ENCODE measurements around the gene KPNA1.
"Not testable (repeated sequence)": the region's sequence is repeated elsewhere in the genome, so short reads cannot be mapped to it uniquely, and the experiment has no call there.

Gene KPNA1

DNA sequence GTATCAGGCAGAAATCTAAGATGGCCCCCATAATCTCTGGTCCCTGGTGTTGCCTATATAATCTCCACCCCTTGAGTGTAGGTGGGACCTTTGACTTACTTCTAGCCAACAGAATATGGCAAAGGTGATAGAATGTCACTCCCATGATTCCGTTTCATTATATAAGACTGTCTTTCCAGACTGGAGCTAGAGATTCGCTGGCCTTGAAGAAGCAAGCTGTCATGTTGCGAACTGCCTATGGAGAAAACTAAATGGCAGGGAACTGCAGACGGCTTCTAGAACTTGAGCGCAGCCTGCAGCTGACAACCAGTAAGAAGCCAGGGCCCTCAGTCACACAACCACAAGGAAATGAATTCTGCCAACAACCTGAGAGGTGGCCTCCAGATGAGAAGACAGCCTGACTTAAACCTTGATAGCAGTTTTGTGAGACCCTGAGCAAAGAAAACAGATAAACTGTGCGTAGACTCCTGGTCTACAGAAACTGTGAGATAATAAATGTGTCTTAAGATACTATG, 2.2 kb upstream of the KPNA1 start:
- DNase-seq, result no peak

DNA sequence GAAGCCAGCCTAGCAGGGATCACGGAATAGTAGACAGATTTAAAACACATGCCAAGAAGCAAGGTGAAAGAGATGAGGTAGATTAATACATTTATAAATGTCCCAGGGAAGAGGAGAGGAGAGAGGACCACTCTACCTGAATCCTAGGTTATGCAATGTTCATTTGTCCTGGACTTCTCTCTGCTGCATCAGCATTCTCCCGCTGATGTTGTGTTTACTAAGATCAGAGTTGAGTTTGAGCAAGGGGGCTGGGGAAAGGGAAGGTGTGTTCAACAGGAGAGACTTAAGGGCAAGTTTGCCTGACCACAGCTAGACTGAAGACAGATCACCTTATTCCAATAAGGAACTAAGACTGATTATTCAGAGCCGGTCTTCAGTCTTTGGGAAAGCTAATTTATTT, 1.1 kb upstream of the KPNA1 start:
- no peak for DNase-seq

DNA sequence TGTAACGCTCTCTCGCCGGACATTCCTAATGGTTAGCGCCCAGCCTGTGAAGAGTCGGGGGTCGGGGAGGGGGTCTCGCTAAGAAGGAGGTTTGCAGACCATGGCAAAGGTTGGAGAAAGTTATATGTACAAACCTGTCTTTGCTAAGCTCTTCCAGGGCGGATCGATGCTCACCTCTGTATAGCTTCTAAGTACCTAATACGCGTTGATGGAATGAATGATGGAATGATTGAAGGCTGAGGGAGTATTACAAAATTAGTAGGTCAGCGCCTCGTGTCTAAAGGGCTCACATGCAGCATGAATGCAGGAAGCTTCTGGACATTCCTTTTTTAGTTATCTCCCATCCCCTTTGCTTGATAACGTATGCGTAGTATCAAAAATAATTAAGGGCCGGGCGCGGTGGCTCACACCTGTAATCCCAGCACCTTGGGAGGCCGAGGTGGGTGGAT, 305 bp upstream of the KPNA1 start:
- DNase-seq, result no peak

DNA sequence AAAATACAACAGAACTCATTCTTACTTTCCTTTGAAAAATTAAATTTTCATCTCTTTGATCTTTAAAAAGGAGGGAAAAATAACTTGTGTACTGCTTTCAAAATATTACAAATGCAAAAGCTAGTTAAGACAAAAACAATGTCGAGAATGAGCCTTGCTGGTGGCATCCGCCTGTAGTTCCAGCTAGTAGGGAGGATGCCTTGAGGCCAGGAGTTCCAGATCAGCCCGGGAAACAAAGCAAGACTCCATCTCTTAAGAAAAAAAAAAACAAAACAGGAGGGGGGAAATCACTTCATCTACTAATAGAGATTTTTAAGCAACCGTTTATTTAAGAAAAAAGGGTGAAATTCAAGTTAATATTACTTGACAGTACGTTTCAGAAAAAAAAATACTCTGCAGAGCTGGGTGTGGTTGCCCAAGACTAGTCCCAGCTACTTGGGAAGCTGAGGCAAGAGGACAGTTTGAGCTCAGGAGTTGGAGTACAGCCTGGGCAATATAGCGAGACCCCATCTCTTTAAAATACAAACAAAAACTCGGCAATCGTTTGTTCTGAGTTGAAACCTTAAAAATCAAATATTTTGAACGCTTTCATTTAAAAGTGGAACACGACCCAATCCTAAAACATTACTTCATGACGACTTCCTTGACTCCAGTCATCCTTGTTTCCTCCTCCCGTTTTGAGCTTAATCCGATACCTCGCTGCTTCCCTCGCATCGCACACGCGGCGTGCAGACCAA, 1.2 kb downstream of the KPNA1 start:
- no peak for DNase-seq

DNA sequence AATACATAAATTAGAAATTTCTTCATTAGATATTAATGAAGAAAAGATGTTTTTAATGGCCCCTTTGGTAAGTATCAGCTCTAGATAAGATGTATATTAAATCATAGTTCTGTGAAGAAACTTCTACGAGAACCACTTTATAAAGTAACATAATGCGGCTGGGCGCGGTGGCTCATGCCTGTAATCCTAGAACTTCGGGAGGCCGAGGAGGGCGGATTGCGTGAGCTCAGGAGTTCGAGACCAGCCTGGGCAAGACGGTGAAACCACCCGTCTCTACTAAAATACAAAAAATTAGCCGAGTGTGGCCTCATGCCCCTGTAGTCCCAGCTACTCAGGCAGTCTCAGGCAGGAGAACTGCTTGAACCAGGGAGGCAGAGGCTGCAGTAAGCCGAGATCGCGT, 2.5 kb downstream of the KPNA1 start:
- no peak for DNase-seq

DNA sequence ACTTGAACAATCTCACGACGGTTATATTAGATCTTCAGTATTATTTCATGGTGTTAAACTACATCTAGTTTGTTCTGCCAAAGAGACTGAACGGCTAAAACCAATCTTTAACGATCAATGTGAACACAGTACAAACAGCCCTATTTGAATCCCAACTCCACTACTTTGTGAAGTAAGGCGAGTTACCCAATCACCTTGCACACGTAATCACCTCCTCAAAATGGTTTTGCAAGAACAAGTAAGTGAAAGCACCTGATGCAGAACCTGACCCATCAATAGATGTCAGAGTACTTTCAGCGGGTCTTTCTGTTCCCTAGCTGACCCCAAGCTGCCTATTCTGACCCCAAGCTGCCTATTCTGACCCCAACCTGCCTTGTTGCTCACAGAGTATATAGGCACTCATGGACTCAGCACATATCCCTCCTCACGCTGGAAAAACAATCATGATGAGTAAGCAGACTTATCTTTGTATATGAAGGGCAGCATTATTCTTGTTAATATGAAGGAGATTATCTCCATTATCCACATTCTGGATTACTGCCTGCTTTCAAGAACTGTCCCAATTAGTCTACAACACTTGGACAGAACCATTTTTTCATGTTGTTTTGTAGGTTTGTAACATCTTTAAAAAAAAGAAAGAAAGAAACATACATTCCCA, 3.7 kb downstream of the KPNA1 start:
- no peak for DNase-seq

DNA sequence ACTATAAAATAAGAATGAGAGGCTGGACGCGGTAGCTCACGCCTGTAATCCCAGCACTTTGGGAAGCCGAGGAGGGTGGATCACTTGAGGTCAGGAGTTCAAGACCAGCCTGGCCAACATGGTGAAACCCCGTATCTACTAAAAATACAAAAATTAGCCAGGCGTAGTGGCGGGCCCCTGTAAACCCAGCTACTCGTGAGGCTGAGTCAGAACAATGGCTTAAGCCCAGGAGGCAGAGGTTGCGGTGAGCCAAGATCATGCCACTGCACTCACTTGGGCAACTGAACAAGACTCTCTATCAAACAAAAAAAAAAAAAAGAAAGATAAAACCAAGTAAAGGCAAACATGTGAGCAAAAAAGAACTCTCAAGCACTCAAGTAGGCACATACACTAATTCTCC, 5.8 kb downstream of the KPNA1 start:
- not testable (repeated sequence) for DNase-seq

DNA sequence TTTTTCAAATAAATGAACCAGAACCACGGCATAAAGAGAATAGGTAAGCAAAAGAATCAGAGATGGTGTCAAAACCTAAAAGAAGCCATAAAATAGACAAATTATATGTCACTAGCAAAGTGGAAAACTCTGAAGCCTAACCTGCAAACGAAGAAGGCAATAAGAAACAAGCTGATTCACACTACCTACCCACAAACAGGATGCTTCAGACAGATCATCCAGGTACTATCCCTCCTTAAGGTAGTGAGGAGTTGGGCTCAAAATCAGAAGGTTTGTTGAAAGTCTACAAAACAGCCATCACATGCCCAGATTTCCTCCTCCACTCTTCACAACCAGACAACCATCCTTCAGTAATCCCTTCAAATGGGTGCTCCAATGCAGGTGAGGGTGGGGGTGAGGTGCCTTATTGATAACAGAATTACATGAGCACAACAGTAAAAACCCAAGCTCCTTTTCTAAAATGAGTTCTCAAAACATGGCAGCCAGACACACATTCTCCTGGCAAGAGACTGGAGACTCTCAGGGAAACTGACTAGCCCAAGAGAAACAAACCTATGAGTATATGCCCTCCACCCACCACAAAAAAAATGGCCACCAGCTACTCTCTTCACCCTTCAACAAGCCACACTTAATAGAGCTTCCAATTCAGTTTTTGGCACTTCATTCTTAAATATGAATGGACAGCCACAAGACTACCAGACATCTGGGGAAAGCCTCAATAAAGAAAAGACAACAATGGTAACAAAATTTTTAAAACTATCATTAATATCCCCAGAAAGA, 6.4 kb downstream of the KPNA1 start:
- no peak for DNase-seq

DNA sequence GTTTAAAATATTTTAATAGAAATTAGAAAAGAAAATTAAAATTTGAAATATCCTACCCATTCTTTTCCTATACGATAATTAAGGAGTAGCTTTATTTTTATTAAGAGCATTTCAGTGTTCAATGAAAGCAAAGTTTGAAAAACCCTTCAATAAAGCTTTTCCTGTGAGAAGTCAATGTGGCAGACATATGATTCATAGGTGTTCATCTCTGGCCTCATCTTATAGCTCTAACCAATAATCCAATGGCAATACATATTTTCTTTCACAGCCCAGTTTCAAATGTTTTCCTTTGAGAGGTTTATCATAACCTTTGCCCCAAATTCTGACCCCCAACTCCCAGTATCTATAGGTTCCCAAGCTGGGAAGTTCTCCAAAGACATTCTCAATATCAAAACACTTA, 8.3 kb downstream of the KPNA1 start:
- no peak for DNase-seq

DNA sequence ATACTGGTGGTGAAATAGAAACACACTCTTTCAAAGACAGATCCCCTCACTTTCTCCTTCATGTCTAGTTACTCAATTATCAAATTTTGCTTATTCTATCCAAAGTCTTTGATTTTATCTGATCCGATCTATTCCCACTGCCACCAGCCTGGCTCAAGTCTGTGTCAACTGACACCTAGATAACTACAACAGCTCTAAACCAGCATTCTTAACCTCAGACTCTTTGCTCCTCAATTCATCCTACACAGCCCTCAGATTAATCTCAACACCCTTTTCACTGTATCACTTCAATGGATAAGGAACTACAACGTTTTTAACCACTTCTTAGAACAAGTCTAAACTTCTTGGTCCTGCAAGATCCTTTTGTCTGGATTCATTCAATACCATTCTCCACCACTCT, 9.1 kb downstream of the KPNA1 start:
- no peak for DNase-seq

DNA sequence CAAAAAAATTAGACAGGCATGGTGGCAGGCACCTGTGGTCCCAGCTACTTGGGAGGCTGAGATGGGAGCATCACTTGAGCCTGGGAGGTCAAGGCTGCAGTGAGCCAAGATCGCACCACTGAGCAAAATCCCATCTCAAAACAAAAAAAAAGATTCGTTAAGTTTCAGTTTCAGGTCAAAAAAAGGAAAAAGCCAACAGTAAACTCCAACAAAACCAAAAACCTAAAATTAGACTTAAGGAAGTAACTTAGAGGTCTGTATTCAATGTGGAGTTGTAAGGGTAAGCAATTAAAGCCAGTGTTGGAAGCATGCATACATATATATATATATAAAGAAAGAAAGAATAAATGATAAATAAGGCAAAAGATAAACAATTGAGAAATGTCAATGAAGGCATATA, 11.8 kb downstream of the KPNA1 start:
- no peak for DNase-seq

DNA sequence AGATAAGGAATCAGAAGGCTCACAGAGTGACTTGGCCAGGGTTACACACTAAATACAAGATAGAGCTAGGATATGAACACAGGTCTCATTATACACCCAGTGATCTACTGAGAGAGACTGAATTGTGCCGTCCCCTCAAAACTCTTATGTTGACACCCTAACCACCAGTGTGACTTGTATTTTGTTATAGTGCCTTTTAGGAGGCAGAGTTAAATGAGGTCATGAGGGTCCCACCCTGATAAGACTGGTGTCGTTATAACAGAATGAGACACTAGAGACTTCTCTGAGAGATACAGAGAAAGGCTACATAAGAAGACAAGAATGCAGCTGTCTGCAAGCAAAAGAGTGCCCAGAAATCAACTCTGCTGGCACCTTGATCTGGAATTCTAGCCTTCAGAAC, 12.6 kb downstream of the KPNA1 start:
- no peak for DNase-seq

DNA sequence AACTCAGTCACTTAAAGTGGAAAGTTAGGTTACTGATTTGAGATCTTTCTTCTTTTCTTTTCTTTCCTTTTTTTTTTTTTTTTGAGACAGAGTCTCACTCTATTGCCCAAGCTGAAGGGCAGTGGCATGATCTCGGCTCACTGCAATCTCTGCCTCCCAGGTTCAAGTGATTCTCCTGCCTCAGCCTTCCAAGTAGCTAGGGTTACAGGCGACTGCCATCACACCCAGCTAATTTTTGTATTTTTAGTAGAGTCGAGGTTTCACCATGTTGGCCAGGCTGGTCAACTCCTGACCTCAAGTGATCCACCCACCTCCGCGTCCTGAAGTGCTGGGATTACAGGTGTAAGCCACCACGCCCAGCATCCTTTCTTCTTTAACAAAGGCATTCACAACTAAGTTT, 13.8 kb downstream of the KPNA1 start:
- not testable (repeated sequence) for DNase-seq

DNA sequence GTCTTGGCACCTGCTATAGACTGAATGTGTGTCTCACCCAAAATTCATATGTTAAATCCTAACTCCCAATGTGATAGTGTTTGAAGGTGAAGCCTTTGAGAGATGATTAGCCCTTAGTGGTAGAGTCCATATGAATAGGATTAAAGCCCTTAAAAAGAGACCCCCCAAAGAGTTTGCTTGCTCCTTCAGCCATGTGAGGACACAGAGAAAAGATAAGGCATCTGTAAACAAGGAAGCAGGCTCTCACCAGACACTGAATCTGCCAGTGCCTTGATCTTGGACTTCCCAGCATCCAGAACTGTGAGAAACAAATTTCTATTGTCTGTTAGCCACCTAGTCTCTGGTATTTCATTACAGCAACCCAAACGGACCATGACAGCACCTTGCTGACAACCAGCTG, 16.6 kb downstream of the KPNA1 start:
- no peak for DNase-seq

DNA sequence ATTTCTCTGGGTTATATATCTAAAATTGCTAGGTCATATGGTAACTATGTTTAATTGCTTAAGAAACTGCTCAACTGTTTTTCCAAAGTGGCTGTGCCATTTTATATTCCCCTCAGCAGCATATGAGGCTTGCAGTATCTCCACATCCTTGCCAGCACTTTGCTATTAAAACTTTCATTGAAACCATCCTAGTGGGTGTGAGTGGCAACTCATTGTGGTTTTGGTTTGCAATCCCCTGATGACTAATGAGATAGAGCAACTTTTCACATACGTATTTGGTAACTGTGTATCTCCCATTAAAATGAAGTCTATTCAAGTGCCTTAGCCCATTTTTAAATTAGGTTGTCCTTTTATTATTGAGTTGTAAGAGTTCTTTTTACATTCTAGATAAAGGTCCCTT, 17.3 kb downstream of the KPNA1 start:
- no peak for DNase-seq

DNA sequence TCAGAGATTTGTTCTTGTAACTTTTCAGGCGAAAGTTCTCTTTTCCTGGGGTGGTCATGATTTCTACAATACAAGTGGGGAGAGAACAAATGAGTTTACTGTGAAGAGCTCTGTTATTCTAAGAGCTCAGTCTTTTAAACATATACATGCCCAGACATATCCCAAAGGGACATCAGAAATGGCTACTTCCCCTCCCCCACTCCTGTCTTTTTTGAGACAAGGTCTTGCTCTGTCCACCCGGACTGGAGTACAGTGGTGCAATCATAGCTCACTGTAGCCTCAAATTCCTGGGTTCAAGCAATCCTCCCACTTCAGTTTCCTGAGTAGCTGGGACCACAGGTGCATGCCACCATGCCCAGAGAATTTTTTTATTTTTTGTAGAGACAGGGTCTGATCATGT, 18.2 kb downstream of the KPNA1 start:
- no peak for DNase-seq

DNA sequence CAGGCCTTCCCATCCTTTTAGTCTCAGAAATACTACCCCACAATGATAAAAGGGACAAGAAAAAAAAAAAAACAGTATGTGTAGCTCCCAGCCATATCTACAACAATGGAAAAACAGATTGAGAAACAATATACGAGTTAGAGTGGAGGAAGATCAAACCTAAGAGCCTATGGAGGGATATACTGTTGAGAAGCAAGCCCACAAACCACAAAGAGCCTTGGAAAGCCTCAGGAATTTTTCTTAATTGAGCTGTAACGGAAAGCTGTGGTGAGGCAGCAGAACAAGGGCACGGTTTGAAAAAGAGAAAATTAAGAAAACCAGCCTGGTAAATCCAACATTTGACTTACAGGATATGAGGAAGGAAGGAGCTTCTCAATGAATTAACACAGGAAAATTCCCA, 21.4 kb downstream of the KPNA1 start:
- DNase-seq, result no peak

DNA sequence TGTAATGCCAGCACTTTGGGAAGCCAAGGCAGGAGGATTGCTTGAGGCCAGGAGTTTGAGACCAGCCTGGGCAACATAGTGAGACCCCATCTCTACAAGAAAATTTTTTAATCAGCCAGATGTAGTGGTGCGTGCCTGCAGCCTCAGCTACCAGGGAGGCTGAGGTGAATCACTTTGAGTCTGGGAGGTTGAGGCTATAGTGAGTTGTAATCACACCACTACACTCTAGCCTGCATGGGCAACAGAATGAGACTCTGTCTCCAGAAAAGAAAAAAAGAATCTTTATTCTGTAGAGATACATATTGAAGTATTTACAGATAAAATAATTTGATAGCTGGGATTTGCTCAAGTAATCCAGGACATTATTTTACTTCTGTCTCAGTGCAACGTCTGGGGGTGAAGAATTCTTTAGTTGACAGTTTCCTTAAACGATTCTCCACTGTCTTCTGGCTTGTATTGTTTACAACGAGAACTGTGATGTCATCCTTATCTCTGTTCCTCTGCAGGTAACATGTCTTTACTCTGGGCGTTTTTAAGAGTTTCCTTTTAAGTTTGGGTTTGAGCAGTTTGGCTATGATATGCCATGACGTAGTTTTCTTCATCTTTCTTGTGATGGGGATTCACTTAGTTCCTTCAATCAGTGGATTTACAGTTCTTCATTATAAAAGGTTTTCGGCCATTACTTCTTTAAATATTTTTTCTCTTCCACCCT, 26.3 kb downstream of the KPNA1 start:
- DNase-seq, result no peak

DNA sequence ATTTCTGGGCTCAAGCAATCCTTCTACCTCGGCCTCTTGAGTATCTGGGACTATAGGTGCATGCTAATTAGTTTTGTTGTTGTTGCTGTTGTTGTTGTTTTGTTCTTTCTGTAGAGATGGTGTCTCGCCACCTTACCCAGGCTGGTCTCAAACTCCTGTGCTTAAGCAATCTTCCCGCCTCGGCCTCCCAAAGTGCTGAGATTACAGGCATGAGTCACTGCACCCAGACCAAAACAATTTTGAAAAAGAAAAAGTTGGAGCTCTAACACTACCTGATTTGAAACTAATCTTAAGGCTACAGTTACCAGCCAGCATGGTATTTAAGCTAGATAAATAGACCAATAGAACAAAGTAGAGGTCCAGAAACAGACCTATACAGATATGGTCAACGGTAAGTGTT, 29.8 kb downstream of the KPNA1 start:
- DNase-seq, result no peak

DNA sequence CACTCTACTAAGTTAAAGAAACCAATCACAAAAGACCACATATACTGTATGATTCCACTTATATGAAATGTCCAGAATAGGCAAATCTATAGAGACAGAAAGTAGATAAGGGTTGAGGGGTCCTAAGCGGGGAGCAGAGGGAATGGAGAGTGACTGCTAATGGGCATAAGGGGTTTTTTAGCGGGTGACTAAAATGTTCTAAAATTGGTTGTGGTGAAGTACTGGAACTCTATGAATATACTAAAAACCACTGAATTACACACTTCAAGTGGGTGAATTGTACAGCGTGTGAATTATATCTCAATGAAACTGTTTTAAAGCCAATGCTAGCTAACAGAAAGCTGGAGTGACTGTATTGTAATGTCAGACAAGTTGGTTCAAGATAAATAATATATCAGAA, 33.3 kb downstream of the KPNA1 start:
- DNase-seq, result no peak

DNA sequence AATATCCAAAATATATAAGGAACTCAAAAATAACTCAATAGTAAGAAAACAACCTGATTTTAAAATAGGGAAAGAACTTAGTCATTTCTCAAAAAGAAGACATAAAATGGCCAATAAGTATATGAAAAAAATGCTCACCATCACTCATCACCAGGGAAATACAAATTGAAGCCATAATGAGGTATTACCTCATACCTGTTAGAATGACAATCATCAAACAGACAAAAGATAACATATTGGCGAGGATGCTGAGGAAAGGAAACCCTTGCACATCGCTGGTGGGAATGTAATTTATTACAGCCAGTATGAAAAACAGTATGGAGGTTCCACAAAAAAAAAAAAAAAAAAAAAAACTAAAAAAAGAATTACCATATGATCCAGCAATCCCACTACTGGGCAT, 38.2 kb downstream of the KPNA1 start:
- no peak for DNase-seq

DNA sequence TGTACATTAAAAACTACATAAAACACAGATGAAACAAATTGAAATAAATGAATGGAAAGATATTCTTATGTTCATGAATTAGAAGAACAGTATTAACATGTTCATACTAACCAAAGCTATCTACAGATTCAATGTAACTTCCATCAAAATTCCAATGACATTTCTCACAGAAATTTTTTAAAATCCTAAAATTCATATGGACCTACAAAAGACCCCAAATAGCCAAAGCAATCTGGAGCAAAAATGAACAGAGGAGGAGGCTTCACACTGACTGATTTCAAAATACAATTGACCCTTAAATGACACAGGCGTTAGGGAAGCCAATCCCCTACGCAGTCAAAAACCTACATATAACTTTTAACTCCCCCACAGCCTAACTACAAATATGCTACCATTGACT, 39.4 kb downstream of the KPNA1 start:
- DNase-seq, result no peak

DNA sequence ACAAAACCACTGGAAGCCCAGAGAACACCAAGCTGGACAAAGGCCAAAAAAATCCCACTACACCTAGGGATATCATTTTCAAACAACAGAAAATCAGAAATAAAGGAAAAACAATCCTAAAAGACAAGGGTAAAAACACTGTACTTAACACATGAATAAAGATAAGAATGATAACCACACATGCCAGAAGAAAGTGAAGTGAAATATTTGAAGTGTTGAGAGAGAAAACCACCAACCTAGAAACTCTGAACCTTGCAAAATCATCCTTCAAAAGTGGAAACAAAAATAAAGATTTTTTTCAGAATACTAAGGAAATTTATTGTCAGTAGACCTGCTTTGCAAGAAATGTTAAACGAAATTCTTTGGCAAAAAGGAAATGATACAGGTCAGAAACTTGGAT, 45.1 kb downstream of the KPNA1 start:
- DNase-seq, result no peak

All from NCI-H69 (cell line).